Activated CD8-positive, alpha-beta memory T cell treated with anti-CD3 and anti-CD28 coated beads, Interleukin-2, amount 50 U/mL, for 4 hours (primary cell): Measurements from ENCODE around the gene ITPR3.

Experiments
- DNase-seq: peaks from one replicate; pipeline ENCODE4 v3.0.0-alpha.2; 2020

The ITPR3 gene

GRCh38 chr6:33620856-33621710 lies at the start of gene ITPR3:
Gene ITPR3 (plus strand): TSS chr6:33621322. CDS start chr6:33621603, 281 bp downstream.
- peak; percentile 70 for DNase-seq

- no peak for DNase-seq
Measured at GRCh38 chr6:33571637-33572316, 49.3 kb upstream of the ITPR3 start.

GRCh38 chr6:33575211-33575610 lies 45.9 kb upstream of the ITPR3 start:
- DNase-seq, result no peak

- DNase-seq, result no peak
Measured at GRCh38 chr6:33576668-33577067, 44.5 kb upstream of the ITPR3 start.

- DNase-seq, result no peak
Measured at GRCh38 chr6:33577106-33577535, 44.0 kb upstream of the ITPR3 start.

GRCh38 chr6:33577718-33578117 lies 43.4 kb upstream of the ITPR3 start:
- DNase-seq, result no peak

GRCh38 chr6:33578164-33578563 lies 43.0 kb upstream of the ITPR3 start:
- no peak for DNase-seq

- DNase-seq, result no peak
Measured at GRCh38 chr6:33578588-33579011, 42.5 kb upstream of the ITPR3 start.

- DNase-seq, result peak; percentile 82
Measured at GRCh38 chr6:33579828-33580714, 41.1 kb upstream of the ITPR3 start, which contains the start of gene BAK1. Gene BAK1 (minus strand): TSS chr6:33580276. CDS start chr6:33577604, 2,672 bp downstream.

- DNase-seq, result no peak
Measured at GRCh38 chr6:33581186-33581585, 39.9 kb upstream of the ITPR3 start.

GRCh38 chr6:33583591-33584155 lies 37.4 kb upstream of the ITPR3 start:
- no peak for DNase-seq

GRCh38 chr6:33584700-33585402 lies 36.3 kb upstream of the ITPR3 start:
- no peak for DNase-seq

- DNase-seq, result peak; percentile 91
Measured at GRCh38 chr6:33585403-33586107, 35.6 kb upstream of the ITPR3 start.

GRCh38 chr6:33586108-33586640 lies 34.9 kb upstream of the ITPR3 start:
- DNase-seq, result no peak

- DNase-seq, result no peak
Measured at GRCh38 chr6:33587529-33587928, 33.6 kb upstream of the ITPR3 start.

GRCh38 chr6:33588894-33589293 lies 32.2 kb upstream of the ITPR3 start:
- no peak for DNase-seq

- no peak for DNase-seq
Measured at GRCh38 chr6:33589392-33589730, 31.8 kb upstream of the ITPR3 start.

GRCh38 chr6:33589731-33590530 lies 31.2 kb upstream of the ITPR3 start:
- peak; percentile 53 for DNase-seq

GRCh38 chr6:33590531-33591198 lies 30.5 kb upstream of the ITPR3 start:
- DNase-seq, result no peak
